SJCRH30 (cell line): ENCODE measurements around the gene MYRF. TPM values are rescaled to one million over a fixed set of nuclear protein-coding genes. Genes with fewer than 3 reads are reported as not detected.
A peak's percentile ranks its signal among the peaks of the same experiment; 100 is the strongest.

ENCODE experiments used
- DNase-seq, 2 experiments: peaks; one replicate each; pipeline ENCODE4 v3.0.0-alpha.2; 2015 to 2020
- H3K27ac ChIP-seq: fragments of 250-450 bp; sonication (Bioruptor Pico); 2 replicates; pipeline ENCODE4 v1.5.1; 2020; ENCODE audit warnings: mild to moderate bottlenecking, moderate library complexity
- H3K27me3 ChIP-seq: fragments of 250-450 bp; sonication (Bioruptor Pico); 2 replicates; pipeline ENCODE4 v1.5.1; 2020; ENCODE audit warnings: mild to moderate bottlenecking, moderate library complexity
- H3K36me3 ChIP-seq: fragments of 250-450 bp; sonication (Bioruptor Pico); 2 replicates; pipeline ENCODE4 v1.5.1; 2020; ENCODE audit warnings: mild to moderate bottlenecking, moderate library complexity
- H3K4me1 ChIP-seq: fragments of 250-450 bp; sonication (Bioruptor Pico); 2 replicates; pipeline ENCODE4 v1.5.1; 2020; ENCODE audit warnings: mild to moderate bottlenecking, moderate library complexity
- H3K4me3 ChIP-seq: fragments of 250-450 bp; sonication (Bioruptor Pico); 2 replicates; pipeline ENCODE4 v1.5.1; 2020; ENCODE audit warnings: mild to moderate bottlenecking, moderate library complexity
- H3K9me3 ChIP-seq: fragments of 250-450 bp; sonication (Bioruptor Pico); replicated peaks from 2 replicates; pipeline ENCODE4 v1.5.1; 2020; ENCODE audit warnings: mild to moderate bottlenecking, moderate library complexity
- total RNA-seq: library from RNA; depleted of rRNA; stranded (reverse); fragments of >200 nt; shearing (Covaris generic); gene quantifications from 2 replicates; pipeline ENCODE4 v1.2.3, GENCODE V29; 2014

MYRF gene
- total RNA-seq, 1 experiment from 2014 or later, result 0.02 TPM

DNA sequence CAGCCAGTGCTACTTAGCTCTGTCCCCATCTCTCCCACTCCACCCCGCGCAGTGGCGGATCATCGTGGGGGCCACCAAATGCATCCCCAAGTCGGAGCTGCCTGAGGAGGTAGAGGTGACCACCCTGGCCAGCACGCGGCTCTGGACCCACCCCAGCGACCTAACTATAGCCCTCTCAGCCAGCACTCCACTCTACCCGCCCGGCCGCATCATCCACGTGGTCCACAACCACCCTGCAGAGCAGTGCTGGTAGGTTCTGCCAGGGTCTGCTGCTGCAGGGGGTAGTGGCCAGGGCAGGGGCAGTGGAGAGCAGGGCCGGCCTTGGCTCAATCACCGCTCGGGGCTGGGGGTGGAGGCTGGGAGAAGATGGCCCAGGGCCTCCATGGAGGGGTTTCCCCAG lies 13.0 kb upstream of the MYRF start:
- H3K27me3 ChIP-seq, result no peaks in the 10 kb centered on the region
- no peak overlapping the region for H3K27ac ChIP-seq
- H3K36me3 ChIP-seq, result no peaks in the 10 kb centered on the region
- H3K9me3 ChIP-seq, result no peaks in the 10 kb centered on the region
- DNase-seq, result no peak
- no peak overlapping the region for H3K4me3 ChIP-seq
- peaks cover 7% of the 10 kb centered on the region; the same call in 1 of the 2 replicates for H3K4me1 ChIP-seq

DNA sequence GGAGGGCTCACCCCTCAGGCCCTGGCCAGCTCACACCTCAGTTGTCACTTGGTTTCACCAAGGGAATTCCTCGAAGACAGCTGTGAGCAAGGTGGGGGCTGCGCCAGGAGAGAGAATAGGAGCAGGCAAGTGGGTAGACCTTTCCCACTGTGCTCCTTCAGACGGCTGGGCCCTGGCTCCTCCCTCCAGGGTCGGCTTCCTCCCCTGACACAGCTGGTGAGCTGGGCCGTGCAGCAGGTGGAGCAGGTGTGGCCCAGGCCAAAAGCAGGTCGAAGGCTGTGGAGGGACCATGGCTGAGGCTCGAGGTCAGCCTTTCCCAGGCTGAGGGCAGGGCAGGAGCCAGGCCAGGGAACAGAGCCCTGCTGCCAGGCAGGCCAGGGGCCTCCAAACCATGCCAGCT lies 12.5 kb upstream of the MYRF start:
- H3K36me3 ChIP-seq, result no peaks in the 10 kb centered on the region
- H3K27me3 ChIP-seq, result no peaks in the 10 kb centered on the region
- H3K27ac ChIP-seq, result no peak overlapping the region
- no peak overlapping the region for H3K4me3 ChIP-seq
- no peak for DNase-seq
- H3K9me3 ChIP-seq, result no peaks in the 10 kb centered on the region
- peaks cover 7% of the 10 kb centered on the region; the same call in 1 of the 2 replicates for H3K4me1 ChIP-seq

GRCh38 chr11:61742391-61742790 lies 10.0 kb upstream of the MYRF start:
- H3K27me3 ChIP-seq, result no peaks in the 10 kb centered on the region
- peaks cover 7% of the 10 kb centered on the region; the same call in 1 of the 2 replicates for H3K4me1 ChIP-seq
- H3K4me3 ChIP-seq, result no peak overlapping the region
- peak; percentile 37 to 45 for DNase-seq
- H3K9me3 ChIP-seq, result no peaks in the 10 kb centered on the region
- peak overlapping the region; percentile 48 for H3K27ac ChIP-seq
- H3K36me3 ChIP-seq, result no peaks in the 10 kb centered on the region

- H3K36me3 ChIP-seq, result no peaks in the 10 kb centered on the region
Observed at GRCh38 chr11:61743486-61744095, 8.8 kb upstream of the MYRF start.

GRCh38 chr11:61744181-61744580 lies 8.3 kb upstream of the MYRF start:
- no peak for DNase-seq
- Histone ChIP-seq H3K9me3 (no peaks in the 10 kb centered on the region), H3K4me1 (peaks cover 10% of the 10 kb centered on the region), H3K27me3 (no peaks in the 10 kb centered on the region), H3K27ac (no peak overlapping the region), H3K36me3 (no peaks in the 10 kb centered on the region), H3K4me3 (no peak overlapping the region)

More at GRCh38 chr11:61743486-61744095, 8.8 kb upstream of the MYRF start:
- H3K27me3 ChIP-seq, result no peaks in the 10 kb centered on the region
- DNase-seq, result no peak
- H3K27ac ChIP-seq, result no peak overlapping the region
- H3K9me3 ChIP-seq, result no peaks in the 10 kb centered on the region
- H3K4me1 ChIP-seq, result peaks cover 7% of the 10 kb centered on the region; the same call in 1 of the 2 replicates
- H3K4me3 ChIP-seq, result no peak overlapping the region

GRCh38 chr11:61744609-61745156 lies 7.8 kb upstream of the MYRF start:
- Histone ChIP-seq H3K36me3 (no peaks in the 10 kb centered on the region), H3K4me1 (peaks cover 13% of the 10 kb centered on the region), H3K9me3 (no peaks in the 10 kb centered on the region), H3K4me3 (no peak overlapping the region), H3K27ac (no peak overlapping the region), H3K27me3 (no peaks in the 10 kb centered on the region)
- DNase-seq, result no peak

- Histone ChIP-seq H3K4me1 (peaks cover 19% of the 10 kb centered on the region), H3K27me3 (no peaks in the 10 kb centered on the region), H3K9me3 (no peaks in the 10 kb centered on the region), H3K36me3 (no peaks in the 10 kb centered on the region), H3K27ac (no peak overlapping the region), H3K4me3 (no peak overlapping the region)
- DNase-seq, result no peak
Observed at GRCh38 chr11:61745781-61746441, 6.5 kb upstream of the MYRF start.

DNA sequence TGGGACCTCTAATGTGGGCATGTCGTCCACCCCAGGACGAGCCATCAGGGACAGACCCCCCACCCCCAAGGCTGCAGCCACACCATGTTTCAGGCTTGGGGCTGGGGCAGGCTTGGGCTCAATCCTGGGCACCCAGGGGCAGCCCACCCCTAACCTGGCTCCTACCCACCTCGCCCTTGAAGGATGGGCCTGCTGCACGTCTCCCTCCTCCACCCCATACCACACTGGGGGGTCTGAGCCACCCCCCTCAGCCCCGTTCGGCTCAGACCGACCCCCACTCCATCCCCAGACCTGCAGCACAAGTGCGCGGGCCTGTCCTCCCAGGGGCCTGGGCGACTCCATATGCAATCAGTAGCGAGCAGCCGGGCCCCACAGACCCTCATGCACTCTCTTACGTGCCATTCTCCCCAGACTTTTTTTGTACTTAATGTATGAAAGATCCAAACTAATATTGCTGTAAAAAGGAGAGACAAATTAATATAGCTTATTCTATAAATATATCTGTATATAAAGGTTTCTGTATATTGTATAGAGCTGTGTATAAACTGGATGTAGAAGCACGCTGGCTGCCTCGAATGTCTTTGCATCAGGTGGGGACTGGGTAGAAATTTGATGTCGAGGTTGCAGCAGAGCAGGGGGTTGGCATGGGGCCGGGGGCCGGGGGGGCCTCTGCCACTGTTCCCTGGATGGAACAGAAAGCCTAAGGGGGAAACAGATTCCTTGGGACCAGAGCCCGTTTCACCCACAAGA lies 5.8 kb upstream of the MYRF start:
- DNase-seq, result no peak
- no peak overlapping the region for H3K4me3 ChIP-seq
- H3K27me3 ChIP-seq, result no peaks in the 10 kb centered on the region
- H3K36me3 ChIP-seq, result no peaks in the 10 kb centered on the region
- no peak overlapping the region for H3K27ac ChIP-seq
- no peaks in the 10 kb centered on the region for H3K9me3 ChIP-seq
- peaks cover 19% of the 10 kb centered on the region for H3K4me1 ChIP-seq

DNA sequence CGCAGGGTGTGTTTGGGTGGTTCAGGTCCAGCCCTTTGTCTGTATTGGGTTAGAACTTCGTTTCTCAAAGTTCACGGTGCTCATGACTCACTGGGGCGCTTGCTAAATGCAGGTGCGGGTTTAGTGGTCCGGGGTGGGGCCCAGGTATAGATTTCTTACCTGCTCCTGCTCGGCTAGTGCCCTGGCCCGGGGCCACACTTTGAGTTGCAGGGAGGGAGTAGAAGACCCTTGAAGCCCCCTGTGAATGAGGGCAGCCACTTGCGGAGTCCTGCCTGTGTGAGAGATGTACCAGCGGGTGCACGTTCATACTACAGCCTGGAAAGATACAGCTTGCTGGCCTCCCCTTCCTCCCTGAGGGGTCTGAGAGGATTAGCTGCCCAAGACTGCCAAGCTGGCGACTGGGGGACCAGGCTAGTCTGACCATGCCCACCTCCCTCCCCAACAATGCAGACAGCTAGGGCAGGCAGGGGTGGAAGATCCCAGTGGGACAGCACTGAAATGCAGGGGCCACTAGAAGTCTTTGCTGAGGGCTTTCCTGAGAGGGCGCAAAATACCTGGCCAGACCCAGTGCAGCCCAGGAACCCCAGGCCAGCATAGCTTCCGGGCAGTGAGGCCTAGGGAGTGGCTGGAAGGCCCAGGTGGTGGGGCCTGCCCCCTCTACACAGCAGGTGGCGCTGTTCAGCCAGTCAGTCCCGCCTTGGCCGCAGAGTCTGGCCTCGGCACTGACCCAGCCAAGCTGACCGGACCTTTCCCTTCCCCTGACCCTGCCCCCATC lies 5.1 kb upstream of the MYRF start:
- Histone ChIP-seq H3K27me3 (no peaks in the 10 kb centered on the region), H3K36me3 (no peaks in the 10 kb centered on the region), H3K4me1 (peaks cover 13% of the 10 kb centered on the region), H3K4me3 (no peak overlapping the region), H3K9me3 (no peaks in the 10 kb centered on the region), H3K27ac (no peak overlapping the region)
- peak; percentile 43 to 55 for DNase-seq

DNA sequence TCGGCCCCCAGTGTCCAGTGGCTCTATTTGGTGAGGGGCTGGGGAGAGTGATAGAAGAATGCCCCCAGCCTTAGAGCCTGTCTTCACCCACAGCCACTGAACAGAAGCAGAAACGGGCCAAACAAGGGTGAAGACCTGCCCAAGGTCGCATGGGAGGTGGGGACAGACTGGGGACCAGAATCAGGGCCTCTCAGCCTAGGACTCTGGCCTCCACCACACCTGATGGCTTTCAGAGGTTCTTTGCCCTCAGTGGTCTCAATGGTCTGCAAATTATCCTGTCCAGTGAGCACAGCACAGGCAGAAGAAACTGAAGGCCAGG lies 4.5 kb upstream of the MYRF start:
- Histone ChIP-seq H3K27ac (no peak overlapping the region), H3K9me3 (no peaks in the 10 kb centered on the region), H3K4me3 (no peak overlapping the region), H3K27me3 (no peaks in the 10 kb centered on the region), H3K4me1 (peaks cover 13% of the 10 kb centered on the region; the same call in 1 of the 2 replicates), H3K36me3 (no peaks in the 10 kb centered on the region)
- DNase-seq, result no peak

DNA sequence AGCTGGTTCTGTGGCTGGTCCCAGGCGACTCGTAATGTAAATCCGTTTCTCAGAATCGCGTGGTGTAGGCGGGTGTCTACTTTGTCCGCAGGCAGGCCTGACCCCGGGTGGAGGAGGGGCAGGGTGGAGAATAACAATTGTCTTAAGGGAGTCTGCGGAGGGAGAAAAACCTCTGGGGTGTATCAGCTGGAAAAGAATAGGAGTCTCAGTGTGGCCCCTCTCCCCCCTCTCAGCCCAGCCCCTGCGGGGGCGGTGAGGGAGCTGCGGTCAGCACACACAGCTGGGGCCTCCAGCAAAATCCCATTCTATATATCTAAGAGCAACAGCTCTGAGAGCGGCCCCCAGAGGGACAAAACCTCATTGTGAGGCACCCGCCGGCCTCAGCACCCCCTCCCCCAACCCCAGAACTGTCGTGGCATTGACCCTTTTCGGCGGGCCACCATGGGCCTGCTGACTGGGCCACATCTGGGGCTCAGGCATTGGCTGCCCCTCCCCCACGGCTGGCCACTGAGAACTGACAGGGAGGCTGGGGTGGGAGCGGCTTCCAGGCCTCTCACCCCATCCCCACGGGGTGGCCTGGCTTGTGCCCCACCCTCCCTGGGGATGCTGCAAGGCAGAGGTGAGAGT lies 2.7 kb upstream of the MYRF start:
- peaks cover 13% of the 10 kb centered on the region; the same call in 1 of the 2 replicates for H3K4me1 ChIP-seq
- H3K27ac ChIP-seq, result no peak overlapping the region
- DNase-seq, result peak; percentile 68 to 76
- no peaks in the 10 kb centered on the region for H3K9me3 ChIP-seq
- no peaks in the 10 kb centered on the region for H3K36me3 ChIP-seq
- peak overlapping the region; percentile 11; the same call in 1 of the 2 replicates for H3K4me3 ChIP-seq
- no peaks in the 10 kb centered on the region for H3K27me3 ChIP-seq

- Histone ChIP-seq H3K36me3 (no peaks in the 10 kb centered on the region), H3K4me3 (no peak overlapping the region), H3K4me1 (peaks cover 13% of the 10 kb centered on the region; the same call in 1 of the 2 replicates), H3K27ac (no peak overlapping the region), H3K27me3 (no peaks in the 10 kb centered on the region), H3K9me3 (no peaks in the 10 kb centered on the region)
- DNase-seq, result no peak
Observed at GRCh38 chr11:61750631-61751273, 1.7 kb upstream of the MYRF start.

- no peak for DNase-seq
- Histone ChIP-seq H3K4me3 (no peak overlapping the region), H3K9me3 (no peaks in the 10 kb centered on the region), H3K27ac (no peak overlapping the region), H3K4me1 (peaks cover 13% of the 10 kb centered on the region; the same call in 1 of the 2 replicates), H3K36me3 (no peaks in the 10 kb centered on the region), H3K27me3 (no peaks in the 10 kb centered on the region)
Observed at GRCh38 chr11:61751384-61751783, 1.1 kb upstream of the MYRF start.
